Measurements from ENCODE around the gene PTPRZ1. TPM values are rescaled to one million over a fixed set of nuclear protein-coding genes. Genes with fewer than 3 reads are reported as not detected.

The PTPRZ1 gene
- total and polyA plus RNA-seq, 2 donors (not counting 1 experiment from before 2014, with no cell fraction given), result not detected

DNA sequence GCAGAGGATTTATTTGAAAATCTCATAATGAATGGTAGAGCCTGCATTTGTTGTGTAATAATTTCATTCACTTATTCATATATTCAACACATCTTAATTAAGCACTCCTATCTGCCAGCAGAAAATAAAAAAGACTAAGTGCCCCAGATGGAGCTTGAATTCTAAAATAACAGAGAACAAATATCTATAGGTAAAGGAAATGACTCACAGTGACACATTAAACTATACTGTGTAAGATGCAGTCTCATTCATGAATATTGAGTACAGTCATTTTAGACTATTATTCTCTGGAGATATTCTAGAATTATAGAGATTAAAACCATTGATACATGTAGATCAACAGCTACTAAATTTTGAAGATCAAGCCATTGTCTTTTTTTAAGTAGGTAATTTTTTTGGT is 72.1 kb downstream of the PTPRZ1 start:
- Histone ChIP-seq H3K4me1 (ENCODE audit: control insufficient read depth in 2 of 2, insufficient read depth in 2 of 2, low read length in 2 of 2) (no peaks in the 10 kb centered on the region), H3K36me3 (replicated peaks in 1 of 2; ENCODE audit: control extremely low read depth in 1 of 2, control insufficient read depth in 1 of 2, extremely low read depth in 1 of 2, insufficient read depth in 2 of 2, low read length in 1 of 2) (no peaks in the 10 kb centered on the region), H3K9ac (ENCODE audit: low read length) (no peak overlapping the region), H2AFZ (ENCODE audit: insufficient read depth, low read depth, low read length, poor library complexity, severe bottlenecking) (no peak overlapping the region), H3K27ac (ENCODE audit: low read length in 2 of 2) (no peak overlapping the region), H4K20me1 (ENCODE audit: control insufficient read depth, insufficient read depth, low read length, poor library complexity, severe bottlenecking) (no peaks in the 10 kb centered on the region), H3K27me3 (replicated peaks in 1 of 4; ENCODE audit: control extremely low read depth in 1 of 4, control insufficient read depth in 3 of 4, insufficient read depth in 4 of 4, low read length in 3 of 4) (no peaks in the 10 kb centered on the region), H3K4me2 (replicated peaks; ENCODE audit: low read depth, low read length, poor library complexity, severe bottlenecking) (no peak overlapping the region), H3K9me3 (ENCODE audit: control extremely low read depth in 1 of 3, control insufficient read depth in 2 of 3, insufficient read depth in 1 of 3, low read length in 2 of 3) (no peaks in the 10 kb centered on the region), H3K79me2 (ENCODE audit: control insufficient read depth, insufficient read depth, low read length) (no peaks in the 10 kb centered on the region), H3K4me3 (ENCODE audit: control extremely low read depth in 1 of 5, extremely low read depth in 1 of 5, insufficient read depth in 1 of 5, low read depth in 2 of 5, low read length in 4 of 5) (no peak overlapping the region)
- TF ChIP-seq EZH2 (IDR thresholded peaks at IDR 0.05; ENCODE audit: borderline replicate concordance, insufficient read depth, low read depth, low read length, poor library complexity, severe bottlenecking) (no peak), CTCF (IDR thresholded peaks at IDR 0.05) (no peak)
- Mint-ChIP-seq H3K4me1 (no peaks in the 10 kb centered on the region), H3K9me3 (ENCODE audit: insufficient read depth) (no peaks in the 10 kb centered on the region), H3K27me3 (peaks cover 2% of the 10 kb centered on the region), H3K27ac (no peak overlapping the region), H3K4me3 (no peak overlapping the region)
- intact Hi-C loops (cut with micrococcal nuclease), result no loop called here
- ChIA-PET POLR2A (no interaction called here), CTCF (interaction anchor here (0.8 kb wide), 1 partner anchor 9 kb away, joined by 3 read pairs; no protein-coding TSS in a partner anchor)
- DNase-seq (no peak), ATAC-seq (ENCODE audit: low read depth) (no peak)

DNA sequence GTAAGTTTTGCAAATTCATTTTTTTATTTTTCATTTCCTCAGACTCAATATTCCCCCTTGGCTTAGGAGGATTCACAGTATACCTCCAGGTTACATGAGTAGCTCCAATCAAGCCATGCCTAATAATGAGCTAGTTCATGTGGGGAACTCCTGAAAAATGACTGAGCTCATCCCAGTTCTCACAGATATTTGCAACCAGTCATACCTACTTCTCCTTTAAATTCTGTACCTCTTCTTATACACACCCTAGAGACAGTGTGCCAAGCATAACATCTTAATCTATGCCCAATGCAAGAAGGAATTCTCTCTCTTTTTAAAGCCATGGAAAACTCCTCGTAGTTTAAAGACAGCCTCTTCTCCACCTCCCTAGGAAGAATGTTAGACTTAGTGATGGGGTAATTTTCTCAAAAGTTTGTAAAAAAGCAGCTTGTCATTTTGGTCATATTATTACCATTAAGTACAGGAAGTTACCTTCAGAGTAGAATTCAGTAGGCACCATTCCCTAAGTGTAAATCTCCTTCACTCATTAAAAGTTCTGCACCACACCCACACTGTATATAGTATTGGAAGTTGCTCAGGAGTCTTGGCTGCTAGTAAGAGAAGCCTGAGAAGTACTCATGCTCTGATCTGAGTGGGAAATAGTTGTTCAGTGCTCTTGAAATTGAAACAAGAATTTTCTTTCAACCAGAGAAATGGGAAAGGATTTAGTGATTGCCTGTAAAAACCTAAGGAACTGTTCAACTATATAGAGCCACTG is 72.7 kb downstream of the PTPRZ1 start:
- H3K27me3 Mint-ChIP-seq, result peaks cover 2% of the 10 kb centered on the region
- H3K4me3 ChIP-seq (ENCODE audit: control extremely low read depth in 1 of 5, extremely low read depth in 1 of 5, insufficient read depth in 1 of 5, low read depth in 2 of 5, low read length in 4 of 5), result no peak overlapping the region
- no peaks in the 10 kb centered on the region for H3K9me3 Mint-ChIP-seq (ENCODE audit: insufficient read depth)
- no peaks in the 10 kb centered on the region for H3K36me3 ChIP-seq (replicated peaks in 1 of 2; ENCODE audit: control extremely low read depth in 1 of 2, control insufficient read depth in 1 of 2, extremely low read depth in 1 of 2, insufficient read depth in 2 of 2, low read length in 1 of 2)
- DNase-seq (no peak), ATAC-seq (ENCODE audit: low read depth) (no peak)
- WGBS (ENCODE audit: insufficient coverage), result no CpG with 5 or more reads among the region's 1 CpG
- ChIA-PET POLR2A (no interaction called here), CTCF (interaction anchor here (0.8 kb wide), 1 partner anchor 8 kb away, joined by 3 read pairs; no protein-coding TSS in a partner anchor)
- no peaks in the 10 kb centered on the region for H3K27me3 ChIP-seq (replicated peaks in 1 of 4; ENCODE audit: control extremely low read depth in 1 of 4, control insufficient read depth in 3 of 4, insufficient read depth in 4 of 4, low read length in 3 of 4)
- H3K4me2 ChIP-seq (replicated peaks; ENCODE audit: low read depth, low read length, poor library complexity, severe bottlenecking), result no peak overlapping the region
- no peaks in the 10 kb centered on the region for H3K4me1 Mint-ChIP-seq
- H3K9ac ChIP-seq (ENCODE audit: low read length), result no peak overlapping the region
- H3K27ac ChIP-seq (ENCODE audit: low read length in 2 of 2), result no peak overlapping the region
- no peak overlapping the region for H3K4me3 Mint-ChIP-seq
- H3K4me1 ChIP-seq (ENCODE audit: control insufficient read depth in 2 of 2, insufficient read depth in 2 of 2, low read length in 2 of 2), result no peaks in the 10 kb centered on the region
- H3K9me3 ChIP-seq (ENCODE audit: control extremely low read depth in 1 of 3, control insufficient read depth in 2 of 3, insufficient read depth in 1 of 3, low read length in 2 of 3), result no peaks in the 10 kb centered on the region
- intact Hi-C loops (cut with micrococcal nuclease), result no loop called here
- H2AFZ ChIP-seq (ENCODE audit: insufficient read depth, low read depth, low read length, poor library complexity, severe bottlenecking), result no peak overlapping the region
- H3K27ac Mint-ChIP-seq, result no peak overlapping the region
- H4K20me1 ChIP-seq (ENCODE audit: control insufficient read depth, insufficient read depth, low read length, poor library complexity, severe bottlenecking), result no peaks in the 10 kb centered on the region
- no peak for TF ChIP-seq EZH2 (IDR thresholded peaks at IDR 0.05; ENCODE audit: borderline replicate concordance, insufficient read depth, low read depth, low read length, poor library complexity, severe bottlenecking)
- TF ChIP-seq CTCF (IDR thresholded peaks at IDR 0.05), result no peak
- no peaks in the 10 kb centered on the region for H3K79me2 ChIP-seq (ENCODE audit: control insufficient read depth, insufficient read depth, low read length)

Measured in B cell (primary cell).